NT2/D1 (cell line): ENCODE measurements around the gene TPPP3.

ENCODE experiments used
- DNase-seq: peaks from one replicate; pipeline ENCODE4 v3.0.0-alpha.2; 2011; ENCODE audit warnings: low read depth, low spot score
- H3K27me3 ChIP-seq: 2 replicates; pipeline ENCODE4 v1.6.0; 2011; ENCODE audit warnings: mild to moderate bottlenecking; ENCODE audit not compliant: insufficient read length, insufficient read depth
- H3K36me3 ChIP-seq: 2 replicates; pipeline ENCODE4 v1.6.1; 2011; ENCODE audit warnings: mild to moderate bottlenecking, low read length, mixed read lengths; ENCODE audit not compliant: insufficient read depth, insufficient read length
- H3K4me1 ChIP-seq: 2 replicates; pipeline ENCODE4 v1.5.1; 2011; ENCODE audit not compliant: insufficient read depth, insufficient read length
- H3K4me3 ChIP-seq: 2 replicates; pipeline ENCODE4 v1.5.1; 2011; ENCODE audit warnings: low read depth; ENCODE audit not compliant: insufficient read length
- H3K9ac ChIP-seq: 2 replicates; pipeline ENCODE4 v1.6.0; 2011; ENCODE audit warnings: low read depth; ENCODE audit not compliant: insufficient read length
- H3K9me3 ChIP-seq: 2 replicates; pipeline ENCODE4 v1.5.1; 2011; ENCODE audit warnings: mild to moderate bottlenecking, low read length; ENCODE audit not compliant: insufficient read depth
- SUZ12 ChIP-seq: IDR thresholded peaks from 2 replicates; pipeline ENCODE4 v1.6.1; 2011; ENCODE audit not compliant: insufficient read length, insufficient read depth; ENCODE audit errors: extremely low read depth
- YY1 ChIP-seq: IDR thresholded peaks from 2 replicates; pipeline ENCODE4 v1.6.1; 2011; ENCODE audit not compliant: insufficient read length, insufficient read depth
- ZNF274 ChIP-seq: IDR thresholded peaks from 2 replicates; pipeline ENCODE4 v1.6.1; 2011; ENCODE audit warnings: mild to moderate bottlenecking, low read depth, low read length

The TPPP3 gene

GRCh38 chr16:67407788-67408452 is 14.6 kb upstream of the TPPP3 start:
- no peak for TF ChIP-seq SUZ12
- TF ChIP-seq YY1 = no peak
- TF ChIP-seq ZNF274 = no peak
- H3K36me3 ChIP-seq = no peaks in the 10 kb centered on the region
- no peak overlapping the region for H3K4me3 ChIP-seq
- H3K9ac ChIP-seq = no peak overlapping the region
- DNase-seq = no peak
- peaks cover 34% of the 10 kb centered on the region for H3K4me1 ChIP-seq
- H3K27me3 ChIP-seq = no peaks in the 10 kb centered on the region
- H3K9me3 ChIP-seq = no peaks in the 10 kb centered on the region

GRCh38 chr16:67407176-67407787 is 14.0 kb upstream of the TPPP3 start:
- Histone ChIP-seq H3K4me1 (peaks cover 33% of the 10 kb centered on the region), H3K36me3 (no peaks in the 10 kb centered on the region), H3K4me3 (no peak overlapping the region), H3K27me3 (no peaks in the 10 kb centered on the region), H3K9ac (no peak overlapping the region), H3K9me3 (no peaks in the 10 kb centered on the region)
- TF ChIP-seq YY1 (no peak), SUZ12 (no peak), ZNF274 (no peak)
- no peak for DNase-seq

GRCh38 chr16:67406111-67406971 is 13.0 kb upstream of the TPPP3 start:
- no peak overlapping the region for H3K9ac ChIP-seq
- H3K27me3 ChIP-seq = no peaks in the 10 kb centered on the region
- H3K36me3 ChIP-seq = no peaks in the 10 kb centered on the region
- no peak overlapping the region for H3K4me3 ChIP-seq
- no peak for DNase-seq
- H3K9me3 ChIP-seq = no peaks in the 10 kb centered on the region
- H3K4me1 ChIP-seq = peaks cover 37% of the 10 kb centered on the region
- TF ChIP-seq ZNF274 (no peak), YY1 (no peak), SUZ12 (no peak)

GRCh38 chr16:67405336-67405735 is 12.0 kb upstream of the TPPP3 start:
- TF ChIP-seq ZNF274 = no peak
- TF ChIP-seq SUZ12 = no peak
- no peak for TF ChIP-seq YY1
- Histone ChIP-seq H3K27me3 (peaks cover 6% of the 10 kb centered on the region), H3K4me3 (no peak overlapping the region), H3K4me1 (peaks cover 43% of the 10 kb centered on the region), H3K9me3 (no peaks in the 10 kb centered on the region), H3K9ac (no peak overlapping the region), H3K36me3 (no peaks in the 10 kb centered on the region)
- DNase-seq = no peak

GRCh38 chr16:67404740-67405226 is 11.5 kb upstream of the TPPP3 start:
- no peak overlapping the region for H3K9ac ChIP-seq
- no peak overlapping the region for H3K4me3 ChIP-seq
- no peak for TF ChIP-seq ZNF274
- no peak for TF ChIP-seq SUZ12
- no peak for TF ChIP-seq YY1

GRCh38 chr16:67403976-67404555 is 10.8 kb upstream of the TPPP3 start:
- H3K9ac ChIP-seq = no peak overlapping the region
- H3K36me3 ChIP-seq = no peaks in the 10 kb centered on the region
- H3K4me3 ChIP-seq = no peak overlapping the region
- peaks cover 47% of the 10 kb centered on the region for H3K4me1 ChIP-seq
- no peak for DNase-seq
- peaks cover 12% of the 10 kb centered on the region for H3K27me3 ChIP-seq
- TF ChIP-seq YY1 = no peak
- TF ChIP-seq SUZ12 = no peak
- no peak for TF ChIP-seq ZNF274
- H3K9me3 ChIP-seq = no peaks in the 10 kb centered on the region

More at GRCh38 chr16:67404740-67405226, 11.5 kb upstream of the TPPP3 start:
- Histone ChIP-seq H3K4me1 (peaks cover 40% of the 10 kb centered on the region), H3K36me3 (no peaks in the 10 kb centered on the region), H3K27me3 (peaks cover 7% of the 10 kb centered on the region), H3K9me3 (no peaks in the 10 kb centered on the region)
- DNase-seq = no peak

GRCh38 chr16:67400901-67401300 is 7.6 kb upstream of the TPPP3 start:
- no peaks in the 10 kb centered on the region for H3K36me3 ChIP-seq
- TF ChIP-seq YY1 (no peak), SUZ12 (no peak), ZNF274 (no peak)
- peaks cover 21% of the 10 kb centered on the region for H3K27me3 ChIP-seq

More at GRCh38 chr16:67400901-67401300, 7.6 kb upstream of the TPPP3 start:
- DNase-seq = no peak
- Histone ChIP-seq H3K9ac (no peak overlapping the region), H3K4me1 (peaks cover 46% of the 10 kb centered on the region), H3K4me3 (no peak overlapping the region), H3K9me3 (no peaks in the 10 kb centered on the region)
